Activated naive CD8-positive, alpha-beta T cell treated with anti-CD3 and anti-CD28 coated beads, Interleukin-2, amount 50 U/mL, for 16 hours (primary cell): ENCODE measurements around the gene NFIA.
"Not testable (repeated sequence)": the region's sequence is repeated elsewhere in the genome, so short reads cannot be mapped to it uniquely, and the experiment has no call there.

Source experiments
- DNase-seq: peaks from one replicate; pipeline ENCODE4 v3.0.0-alpha.2; 2020; ENCODE audit warnings: low read depth, low spot score

NFIA gene

GRCh38 chr1:61102041-61102440 is 19.7 kb downstream of the NFIA start:
- DNase-seq: no peak

- no peak for DNase-seq
Measured at GRCh38 chr1:61102621-61103020, 20.3 kb downstream of the NFIA start.

- no peak for DNase-seq
Measured at GRCh38 chr1:61104220-61104671, 21.9 kb downstream of the NFIA start.

GRCh38 chr1:61107638-61108037 is 25.3 kb downstream of the NFIA start:
- DNase-seq: no peak

DNA sequence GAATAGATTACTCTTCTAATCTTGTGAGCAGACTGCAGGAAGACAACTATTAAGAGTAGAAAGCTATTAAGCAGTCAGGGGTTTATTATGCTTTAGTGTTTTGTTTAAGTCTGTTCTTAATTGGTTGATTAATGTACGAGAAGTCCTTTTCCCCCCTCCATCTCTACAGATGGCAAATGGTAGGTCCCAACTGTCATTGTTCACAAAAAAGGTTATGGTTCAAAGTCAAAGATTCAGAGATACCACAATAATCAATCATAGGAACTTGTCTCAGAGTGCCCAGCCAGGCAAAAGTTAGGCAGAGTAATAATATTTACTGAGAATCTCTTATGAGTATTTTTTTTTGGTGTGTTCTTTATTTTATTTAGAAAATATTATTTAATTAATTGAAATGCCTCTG is 26.8 kb downstream of the NFIA start:
- DNase-seq: no peak

GRCh38 chr1:61109910-61110309 is 27.5 kb downstream of the NFIA start:
- DNase-seq: no peak

DNA sequence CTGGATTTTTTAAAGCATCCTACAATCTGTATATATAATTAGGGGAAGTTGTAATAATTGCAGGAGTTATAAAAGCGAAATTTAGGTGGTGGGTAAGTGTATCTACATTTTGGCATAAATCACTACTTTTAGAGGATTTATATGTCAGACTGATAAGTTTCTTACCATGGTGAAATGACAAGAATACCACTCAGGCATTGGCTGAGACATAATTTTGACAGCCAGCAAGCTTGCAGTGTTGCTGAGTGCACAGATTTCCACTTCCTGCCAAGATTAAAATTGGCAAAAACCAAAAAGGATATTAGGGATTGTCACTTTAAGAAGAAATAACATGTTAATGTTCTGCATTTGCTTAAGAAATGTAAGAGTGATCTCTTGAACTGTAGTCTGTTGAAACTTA is 28.2 kb downstream of the NFIA start:
- DNase-seq: no peak

- DNase-seq: no peak
Measured at GRCh38 chr1:61111084-61112004, 29.0 kb downstream of the NFIA start.

- no peak for DNase-seq
Measured at GRCh38 chr1:61114178-61114870, 32.0 kb downstream of the NFIA start.

DNA sequence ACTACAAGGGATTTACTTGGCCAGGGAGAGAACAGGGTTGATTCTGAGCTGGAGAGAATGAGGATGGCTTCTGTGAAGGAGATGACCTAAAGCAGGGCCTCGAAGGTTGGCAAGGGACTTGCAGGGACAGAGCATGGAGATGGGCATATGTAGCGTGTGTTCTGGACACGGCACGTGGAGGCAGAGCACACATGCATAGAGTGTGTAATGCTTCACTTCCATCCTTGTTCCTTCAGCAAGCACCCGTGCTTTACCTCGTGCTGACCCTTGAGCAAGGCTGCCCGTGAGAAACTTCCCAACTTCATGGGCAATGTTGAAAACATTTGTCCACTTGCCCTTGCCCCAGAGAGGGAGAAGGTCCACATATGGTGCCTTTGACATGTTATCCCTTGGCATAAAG is 33.1 kb downstream of the NFIA start:
- no peak for DNase-seq

DNA sequence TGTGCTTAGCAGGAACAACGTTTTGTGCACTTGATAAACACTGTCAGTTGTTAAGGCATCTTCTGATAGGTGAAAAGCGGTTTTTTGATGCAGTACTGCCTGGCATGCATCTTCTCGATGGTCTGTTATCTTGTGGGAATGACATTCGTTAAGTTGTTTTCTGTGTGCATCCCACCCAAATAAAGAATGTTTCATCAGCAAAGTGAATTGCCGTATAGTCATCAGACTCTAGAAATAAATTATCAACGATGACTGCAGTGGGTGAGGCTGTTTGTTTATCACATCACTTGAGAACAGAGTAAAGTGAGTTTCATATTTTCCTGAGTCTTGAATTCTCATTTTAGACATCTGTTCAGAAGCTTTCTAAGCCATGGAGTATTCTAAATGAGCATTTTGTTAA is 34.1 kb downstream of the NFIA start:
- DNase-seq: no peak

DNA sequence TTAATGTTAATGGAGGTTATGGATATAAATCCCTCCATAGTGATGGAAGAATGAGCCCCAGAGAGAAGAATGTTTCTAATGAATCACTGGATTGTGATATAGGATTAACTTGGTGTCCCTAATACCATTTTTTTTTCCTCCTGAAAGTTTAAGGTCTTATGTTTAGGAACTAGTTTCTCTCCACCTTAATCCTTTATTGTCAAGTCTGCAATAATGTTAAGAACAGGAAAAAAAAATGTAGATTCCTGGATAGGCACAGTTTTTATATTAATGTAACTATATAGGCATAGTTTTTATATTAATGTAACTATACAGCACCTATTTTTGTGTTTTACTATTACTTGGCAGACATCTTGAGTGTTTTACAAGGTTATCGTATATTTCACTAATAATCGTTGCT is 34.9 kb downstream of the NFIA start:
- no peak for DNase-seq

DNA sequence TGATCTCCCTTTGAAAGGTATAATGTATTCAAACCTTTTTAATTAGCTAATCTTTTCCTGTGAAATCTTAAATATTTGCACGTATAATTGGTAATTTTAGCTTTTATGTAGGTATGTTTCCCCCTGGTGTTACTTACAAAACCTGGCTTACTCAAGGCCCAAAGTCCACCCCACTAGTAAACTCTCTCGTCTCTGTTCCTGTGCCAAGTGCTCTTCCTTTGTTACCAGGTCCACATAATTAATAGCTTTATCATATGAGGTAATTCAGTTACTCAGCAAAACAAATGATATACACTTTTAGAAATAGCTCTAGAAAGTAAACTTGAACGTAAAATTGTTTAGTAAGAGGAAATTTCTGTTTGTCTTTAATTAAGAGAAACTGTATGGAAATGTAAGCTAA is 36.7 kb downstream of the NFIA start:
- DNase-seq: no peak

DNA sequence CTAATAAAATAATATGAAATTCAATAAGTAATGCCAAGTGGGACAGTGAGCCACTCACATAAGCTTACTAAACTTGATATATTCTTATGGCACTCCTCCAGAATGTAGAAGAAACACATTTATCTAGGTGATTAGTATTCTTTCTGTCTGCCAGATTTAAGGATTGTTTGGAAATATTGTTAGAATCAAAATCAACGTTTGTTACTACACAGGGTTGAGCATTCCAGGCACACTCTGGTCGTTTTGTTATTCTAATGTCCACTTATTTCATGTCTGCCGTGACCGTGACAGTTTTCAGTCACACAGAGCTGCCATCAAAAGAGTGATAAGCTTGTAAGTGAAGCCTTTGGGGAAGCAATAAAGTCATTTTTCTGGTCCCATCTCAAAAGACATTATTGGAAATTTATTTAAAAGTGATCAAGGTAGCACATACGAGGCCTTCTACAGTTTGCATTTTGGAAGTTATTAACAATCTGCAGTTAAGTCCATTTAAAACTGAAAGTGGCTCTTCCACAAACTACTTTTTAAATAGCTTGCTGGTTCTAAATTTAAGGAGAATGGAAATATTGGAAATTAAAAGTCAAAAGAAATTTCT is 38.0 kb downstream of the NFIA start:
- DNase-seq: no peak

DNA sequence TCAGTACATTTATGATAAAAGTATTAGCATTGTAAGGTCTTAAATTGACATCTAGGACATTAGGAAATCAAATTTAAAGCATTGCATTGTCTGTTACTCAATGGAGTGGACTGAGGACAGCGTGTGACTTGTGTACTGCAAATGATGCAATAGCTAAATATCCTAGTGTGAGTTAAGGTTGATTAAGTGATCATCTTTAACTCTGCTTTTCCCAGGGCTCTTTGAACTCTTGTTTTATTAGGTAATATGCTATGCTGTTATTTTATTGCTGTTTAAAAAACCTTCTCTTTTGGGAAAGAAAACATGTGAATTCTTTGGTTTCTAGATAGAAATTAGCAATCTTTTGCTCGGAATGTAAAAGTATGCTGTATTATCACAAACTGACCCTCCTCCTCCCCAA is 38.6 kb downstream of the NFIA start:
- no peak for DNase-seq

- DNase-seq: no peak
Measured at GRCh38 chr1:61121631-61122030, 39.3 kb downstream of the NFIA start.

DNA sequence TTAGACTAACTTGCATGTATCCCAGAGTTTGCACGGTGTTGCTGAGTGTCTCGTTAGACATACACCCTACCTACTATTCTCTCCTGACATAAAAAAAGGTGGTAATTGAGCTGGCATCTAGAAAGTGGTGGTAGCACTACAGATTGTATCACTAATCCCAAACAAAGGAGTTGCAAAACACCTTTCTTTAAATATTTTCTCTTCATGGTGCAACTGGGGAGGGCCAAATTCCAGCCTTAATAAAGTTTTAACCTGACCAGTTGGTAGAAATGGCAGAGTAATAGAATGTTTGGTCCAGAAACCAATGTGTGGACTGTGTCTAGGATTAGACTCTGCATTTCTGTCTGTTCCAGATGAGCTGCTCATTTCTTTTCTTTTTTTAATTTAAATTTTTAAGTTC is 40.0 kb downstream of the NFIA start:
- DNase-seq: no peak

- DNase-seq: no peak
Measured at GRCh38 chr1:61123326-61123725, 41.0 kb downstream of the NFIA start.

DNA sequence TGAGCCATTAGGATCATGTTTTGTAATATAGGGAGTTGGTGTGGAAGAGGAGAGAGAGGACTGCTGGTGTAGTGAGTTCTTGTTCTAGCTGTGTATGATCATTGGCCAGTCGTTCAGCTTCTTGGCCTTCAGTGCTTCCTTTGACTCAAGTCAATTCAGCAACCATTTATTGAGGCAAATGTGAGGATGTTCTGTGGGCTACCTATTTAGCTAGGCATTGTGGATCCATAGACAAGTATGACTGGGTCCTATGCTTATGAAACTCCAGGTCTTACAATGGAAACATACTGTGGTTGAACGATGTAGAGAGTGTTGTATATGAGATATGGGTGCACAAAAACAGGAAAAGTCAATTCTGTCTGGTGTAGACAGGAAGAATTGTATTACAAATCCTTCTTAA is 41.7 kb downstream of the NFIA start:
- no peak for DNase-seq

DNA sequence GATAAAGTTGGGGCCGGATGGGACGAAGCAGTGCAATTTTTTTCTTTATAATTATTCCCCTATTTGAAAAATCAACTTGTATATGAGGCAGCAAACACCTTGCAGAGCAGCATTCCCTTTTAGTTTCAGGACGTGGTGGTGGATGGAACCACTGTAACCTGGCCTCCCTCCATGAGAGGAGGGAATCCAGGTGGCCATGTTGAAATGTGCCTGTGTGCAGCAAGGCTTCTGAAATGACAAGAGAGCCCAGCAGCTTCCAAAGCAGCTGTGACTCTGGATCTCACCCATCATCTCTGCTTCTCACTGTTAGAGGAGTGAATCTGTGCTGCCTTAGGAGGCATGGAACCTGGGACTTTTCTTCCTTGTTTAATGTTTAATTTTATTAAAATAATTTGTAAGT is 42.3 kb downstream of the NFIA start:
- no peak for DNase-seq

- DNase-seq: no peak
Measured at GRCh38 chr1:61125263-61125662, 42.9 kb downstream of the NFIA start.

DNA sequence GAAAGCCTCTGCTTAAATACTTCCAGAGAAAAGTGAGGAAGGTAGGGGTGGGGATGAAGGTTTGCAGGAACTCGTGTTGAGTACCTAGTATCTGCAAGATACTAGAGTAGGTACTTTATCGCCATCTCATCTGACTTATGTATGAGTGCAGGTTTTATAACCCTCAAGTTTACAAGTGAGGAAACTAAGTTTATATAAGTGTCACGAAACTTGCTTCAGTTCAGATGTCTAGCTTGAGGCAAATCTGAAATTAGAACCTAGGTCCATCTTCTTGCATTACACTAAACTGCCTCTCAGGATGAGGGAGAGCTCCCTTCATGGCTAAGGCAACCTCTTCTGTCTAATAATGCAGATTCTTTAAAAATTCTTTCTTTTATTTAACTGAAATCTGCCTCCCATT is 43.5 kb downstream of the NFIA start:
- no peak for DNase-seq

DNA sequence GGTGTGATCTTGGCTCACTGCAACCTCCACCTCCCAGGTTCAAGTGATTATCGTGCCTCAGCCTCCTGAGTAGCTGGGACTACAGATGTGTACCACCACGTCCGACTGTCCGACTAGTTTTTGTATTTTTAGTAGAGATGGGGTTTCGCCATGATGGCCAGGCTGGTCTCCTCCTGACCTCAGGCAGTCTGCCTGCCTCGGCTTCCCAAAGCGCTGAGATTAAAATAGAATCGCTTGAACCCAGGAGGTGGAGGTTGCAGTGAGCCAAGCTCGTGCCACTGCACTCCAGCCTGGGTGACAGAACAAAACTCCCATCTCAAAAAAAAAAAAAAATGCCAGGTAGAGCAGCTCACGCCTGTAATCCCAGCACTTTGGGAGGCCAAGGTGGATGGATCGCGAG is 44.5 kb downstream of the NFIA start:
- not testable (repeated sequence) for DNase-seq
